Osteocyte (in vitro differentiated cells): Measurements from ENCODE around the gene DMD. TPM values are rescaled to one million over a fixed set of nuclear protein-coding genes. Genes with fewer than 3 reads are reported as not detected.

Experiments
- DNase-seq: peaks from one replicate; pipeline ENCODE4 v3.0.0; 2021; ENCODE audit warnings: mixed read lengths; ENCODE audit not compliant: unreplicated experiment; ENCODE audit errors: extremely low spot score
- H3K27ac Mint-ChIP-seq: one replicate; pipeline ENCODE4 v1.8.0; 2021; ENCODE audit warnings: mild to moderate bottlenecking, mixed read lengths; ENCODE audit not compliant: unreplicated experiment
- H3K27me3 Mint-ChIP-seq: one replicate; pipeline ENCODE4 v1.8.0; 2021; ENCODE audit warnings: mixed read lengths; ENCODE audit not compliant: unreplicated experiment
- H3K36me3 Mint-ChIP-seq: one replicate; pipeline ENCODE4 v1.8.0; 2021; ENCODE audit warnings: mixed read lengths; ENCODE audit not compliant: unreplicated experiment
- H3K4me1 Mint-ChIP-seq: one replicate; pipeline ENCODE4 v1.8.0; 2021; ENCODE audit warnings: mixed read lengths; ENCODE audit not compliant: unreplicated experiment
- H3K4me3 Mint-ChIP-seq: one replicate; pipeline ENCODE4 v1.8.0; 2021; ENCODE audit warnings: mild to moderate bottlenecking, moderate library complexity, mixed read lengths; ENCODE audit not compliant: unreplicated experiment
- H3K9me3 Mint-ChIP-seq: one replicate; pipeline ENCODE4 v1.8.0; 2021; ENCODE audit warnings: mixed read lengths; ENCODE audit not compliant: unreplicated experiment
- total RNA-seq: library from RNA; stranded (reverse); gene quantifications from 2 replicates; pipeline ENCODE4 v1.2.1, GENCODE V29; 2021
- TF ChIP-seq, protein P1 (sequence below): fragments of 200-600 bp; sonication (generic); IDR thresholded peaks from 2 replicates; pipeline ENCODE4 v1.5.0; 2021; ENCODE audit warnings: antibody characterized with exemption, mild to moderate bottlenecking, moderate library complexity

DMD gene
- total RNA-seq, 1 donor from 2014 or later = 317 TPM

DNA sequence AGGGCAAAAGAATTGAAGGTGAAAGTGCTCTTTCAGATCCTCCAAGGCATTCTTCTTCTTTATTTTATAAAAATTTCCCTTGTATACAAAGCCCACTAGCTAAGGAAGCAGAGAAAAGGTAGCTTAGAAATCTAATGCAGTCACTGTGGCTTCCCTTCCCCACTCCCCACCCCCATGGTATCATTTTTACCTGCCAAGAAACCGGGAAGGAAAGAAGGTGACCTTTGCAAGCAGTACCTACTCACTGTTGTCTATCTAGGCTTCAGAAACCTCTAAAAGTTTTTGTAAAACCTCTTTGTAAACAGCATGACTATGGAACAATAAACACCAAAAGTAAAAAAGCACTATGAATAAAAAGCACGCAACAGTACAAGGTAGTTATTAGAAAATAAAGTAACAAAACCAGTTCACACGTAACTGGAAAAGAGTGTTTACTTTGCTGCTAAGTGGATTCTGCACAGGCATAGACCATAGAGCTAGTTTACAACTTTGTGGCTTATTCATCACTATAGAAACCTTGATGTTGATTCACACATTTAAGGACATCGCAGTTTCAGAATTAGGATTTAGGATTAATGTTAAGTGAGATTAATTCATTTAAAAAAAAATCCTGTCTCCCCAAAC lies 2029.9 kb downstream of the DMD start:
- H3K36me3 Mint-ChIP-seq = peaks cover 37% of the 10 kb centered on the region
- no peak overlapping the region for H3K27ac Mint-ChIP-seq
- DNase-seq = no peak
- TF ChIP-seq, protein P1, sequence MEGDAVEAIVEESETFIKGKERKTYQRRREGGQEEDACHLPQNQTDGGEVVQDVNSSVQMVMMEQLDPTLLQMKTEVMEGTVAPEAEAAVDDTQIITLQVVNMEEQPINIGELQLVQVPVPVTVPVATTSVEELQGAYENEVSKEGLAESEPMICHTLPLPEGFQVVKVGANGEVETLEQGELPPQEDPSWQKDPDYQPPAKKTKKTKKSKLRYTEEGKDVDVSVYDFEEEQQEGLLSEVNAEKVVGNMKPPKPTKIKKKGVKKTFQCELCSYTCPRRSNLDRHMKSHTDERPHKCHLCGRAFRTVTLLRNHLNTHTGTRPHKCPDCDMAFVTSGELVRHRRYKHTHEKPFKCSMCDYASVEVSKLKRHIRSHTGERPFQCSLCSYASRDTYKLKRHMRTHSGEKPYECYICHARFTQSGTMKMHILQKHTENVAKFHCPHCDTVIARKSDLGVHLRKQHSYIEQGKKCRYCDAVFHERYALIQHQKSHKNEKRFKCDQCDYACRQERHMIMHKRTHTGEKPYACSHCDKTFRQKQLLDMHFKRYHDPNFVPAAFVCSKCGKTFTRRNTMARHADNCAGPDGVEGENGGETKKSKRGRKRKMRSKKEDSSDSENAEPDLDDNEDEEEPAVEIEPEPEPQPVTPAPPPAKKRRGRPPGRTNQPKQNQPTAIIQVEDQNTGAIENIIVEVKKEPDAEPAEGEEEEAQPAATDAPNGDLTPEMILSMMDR = no peak
- no peaks in the 10 kb centered on the region for H3K27me3 Mint-ChIP-seq
- no peak overlapping the region for H3K4me3 Mint-ChIP-seq
- H3K9me3 Mint-ChIP-seq = no peaks in the 10 kb centered on the region
- no peaks in the 10 kb centered on the region for H3K4me1 Mint-ChIP-seq

- Mint-ChIP-seq H3K27me3 (no peaks in the 10 kb centered on the region), H3K9me3 (no peaks in the 10 kb centered on the region), H3K4me3 (no peak overlapping the region), H3K27ac (no peak overlapping the region), H3K4me1 (no peaks in the 10 kb centered on the region), H3K36me3 (peaks cover 37% of the 10 kb centered on the region)
- TF ChIP-seq, protein P1 = no peak
- DNase-seq = no peak
Measured at GRCh38 chrX:31179203-31179602, 2032.1 kb downstream of the DMD start.

DNA sequence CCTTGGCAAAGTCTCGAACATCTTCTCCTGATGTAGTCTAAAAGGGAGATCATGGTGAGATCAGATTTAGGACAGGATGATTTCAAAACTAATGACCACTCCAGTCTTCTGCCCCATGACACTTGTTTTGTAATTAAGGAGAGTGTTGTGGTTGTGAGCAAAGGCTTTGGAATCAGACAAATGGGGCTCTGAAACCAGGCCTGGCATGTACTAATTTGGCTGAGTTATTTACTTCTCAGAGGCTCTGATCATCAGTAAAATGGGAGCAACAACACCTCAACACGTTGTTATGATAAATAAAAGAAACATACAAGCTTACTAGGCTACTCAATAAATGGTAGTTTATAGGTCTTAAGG lies 2032.6 kb downstream of the DMD start:
- DNase-seq = no peak
- peaks cover 2% of the 10 kb centered on the region for H3K4me1 Mint-ChIP-seq
- H3K4me3 Mint-ChIP-seq = no peak overlapping the region
- H3K27me3 Mint-ChIP-seq = no peaks in the 10 kb centered on the region
- peaks cover 40% of the 10 kb centered on the region for H3K36me3 Mint-ChIP-seq
- H3K27ac Mint-ChIP-seq = no peak overlapping the region
- TF ChIP-seq, protein P1 = no peak
- peaks cover 3% of the 10 kb centered on the region for H3K9me3 Mint-ChIP-seq

GRCh38 chrX:31178064-31178768 lies 2033.1 kb downstream of the DMD start:
- Mint-ChIP-seq H3K4me3 (no peak overlapping the region), H3K4me1 (peaks cover 2% of the 10 kb centered on the region), H3K9me3 (peaks cover 3% of the 10 kb centered on the region), H3K36me3 (peaks cover 39% of the 10 kb centered on the region), H3K27ac (peak overlapping the region; percentile 12), H3K27me3 (no peaks in the 10 kb centered on the region)
- TF ChIP-seq, protein P1 = no peak
- DNase-seq = no peak

GRCh38 chrX:31170792-31171191 lies 2040.6 kb downstream of the DMD start:
- Mint-ChIP-seq H3K4me3 (no peak overlapping the region), H3K27ac (peak overlapping the region; percentile 1), H3K4me1 (peaks cover 13% of the 10 kb centered on the region), H3K9me3 (peaks cover 13% of the 10 kb centered on the region), H3K36me3 (peaks cover 59% of the 10 kb centered on the region), H3K27me3 (no peaks in the 10 kb centered on the region)
- no peak for DNase-seq
- TF ChIP-seq, protein P1 = no peak
